HG02943 (cell line): ENCODE results near the gene APPBP2.

Experiments used
- ATAC-seq: cut with Tn5 transposase; IDR thresholded peaks from one replicate; pipeline ENCODE4 v1.9.1; 2021; ENCODE audit warnings: mild to moderate bottlenecking, low read depth, moderate library complexity; ENCODE audit not compliant: unreplicated experiment

The APPBP2 gene

GRCh38 chr17:60401819-60402218 lies 124.2 kb downstream of the APPBP2 start:
- no peak for ATAC-seq

- ATAC-seq = no peak
These were observed 127.6 kb downstream of the APPBP2 start for GRCh38 chr17:60398227-60398959.

- no peak for ATAC-seq
These were observed 129.6 kb downstream of the APPBP2 start for GRCh38 chr17:60396412-60396811.

GRCh38 chr17:60395508-60396065 lies 130.5 kb downstream of the APPBP2 start:
- no peak for ATAC-seq

- no peak for ATAC-seq
These were observed 132.0 kb downstream of the APPBP2 start for GRCh38 chr17:60393840-60394723.
